GM23338 (cell line): ENCODE results near the gene CCNK. TPM values are rescaled to one million over a fixed set of nuclear protein-coding genes. Genes with fewer than 3 reads are reported as not detected.

ENCODE experiments used
- ATAC-seq: fragments of 200-7000 bp; cut with Tn5 transposase; 3 replicates; pipeline ENCODE4 v1.9.1; 2020
- DNase-seq: peaks from one replicate; pipeline ENCODE4 v3.0.0-alpha.2; 2015; ENCODE audit warnings: low spot score
- H2AFZ ChIP-seq: fragments of 200-600 bp; sonication (generic); 2 replicates; pipeline ENCODE4 v1.8.0; 2016; ENCODE audit warnings: antibody characterized with exemption, mild to moderate bottlenecking, moderate library complexity
- H3F3A ChIP-seq: fragments of 200-600 bp; sonication (generic); replicated peaks from 2 replicates; pipeline ENCODE4 v1.8.0; 2017; ENCODE audit warnings: antibody characterized with exemption, mixed run types, low read depth
- H3K27ac ChIP-seq: fragments of 200-600 bp; sonication (generic); 2 replicates; pipeline ENCODE4 v1.6.1; 2016; ENCODE audit warnings: low read depth
- H3K27me3 ChIP-seq: fragments of 200-600 bp; sonication (generic); 2 replicates; pipeline ENCODE4 v1.8.0; 2016; ENCODE audit warnings: mild to moderate bottlenecking, mixed run types, moderate library complexity; ENCODE audit not compliant: insufficient read depth
- H3K36me3 ChIP-seq: fragments of 200-600 bp; sonication (generic); 2 replicates; pipeline ENCODE4 v1.8.0; 2016; ENCODE audit warnings: mild to moderate bottlenecking; ENCODE audit not compliant: insufficient read depth
- H3K4me1 ChIP-seq: fragments of 200-600 bp; sonication (generic); 2 replicates; pipeline ENCODE4 v1.8.0; 2016; ENCODE audit warnings: mild to moderate bottlenecking, moderate library complexity; ENCODE audit not compliant: insufficient read depth
- H3K4me2 ChIP-seq: fragments of 200-600 bp; sonication (generic); 2 replicates; pipeline ENCODE4 v1.7.1; 2017; ENCODE audit warnings: mixed run types
- H3K4me3 ChIP-seq: fragments of 200-600 bp; sonication (generic); 2 replicates; pipeline ENCODE4 v1.6.1; 2016; ENCODE audit warnings: mixed run types
- H3K79me2 ChIP-seq: fragments of 200-600 bp; sonication (generic); replicated peaks from 2 replicates; pipeline ENCODE4 v1.8.0; 2017; ENCODE audit warnings: mild to moderate bottlenecking; ENCODE audit not compliant: insufficient read depth
- H3K9me2 ChIP-seq: fragments of 200-600 bp; sonication (generic); 2 replicates; pipeline ENCODE4 v1.8.0; 2017; ENCODE audit not compliant: insufficient read depth
- H4K20me1 ChIP-seq: fragments of 200-600 bp; sonication (generic); replicated peaks from 2 replicates; pipeline ENCODE4 v1.8.0; 2017; ENCODE audit warnings: mild to moderate bottlenecking; ENCODE audit not compliant: insufficient read depth
- H3K27ac Mint-ChIP-seq: 2 replicates; pipeline ENCODE4 v1.8.0; 2020; ENCODE audit warnings: inconsistent platforms, mild to moderate bottlenecking, moderate library complexity, mixed read lengths
- H3K27me3 Mint-ChIP-seq: 3 replicates; pipeline ENCODE4 v1.8.0; 2022; ENCODE audit warnings: low read depth, mild to moderate bottlenecking, moderate library complexity, mixed read lengths, inconsistent platforms; ENCODE audit not compliant: insufficient read depth, poor library complexity
- H3K36me3 Mint-ChIP-seq: 3 replicates; pipeline ENCODE4 v1.8.0; 2021; ENCODE audit warnings: low read depth, mild to moderate bottlenecking, inconsistent platforms, moderate library complexity, mixed read lengths
- H3K4me1 Mint-ChIP-seq: 3 replicates; pipeline ENCODE4 v1.8.0; 2020; ENCODE audit warnings: mild to moderate bottlenecking, inconsistent platforms, mixed read lengths
- H3K4me3 Mint-ChIP-seq: 3 replicates; pipeline ENCODE4 v1.8.0; 2021; ENCODE audit warnings: moderate library complexity, mild to moderate bottlenecking, inconsistent platforms, mixed read lengths
- H3K9me3 Mint-ChIP-seq: 3 replicates; pipeline ENCODE4 v1.8.0; 2020; ENCODE audit warnings: moderate library complexity, mild to moderate bottlenecking, inconsistent platforms, mixed read lengths
- CREB1 ChIP-seq: fragments of 250-450 bp; sonication (Bioruptor Pico); IDR thresholded peaks from 2 replicates; pipeline ENCODE4 v1.5.0; 2020; ENCODE audit warnings: low read depth, mild to moderate bottlenecking, moderate library complexity
- CTCF ChIP-seq, 2 experiments: fragments of 200-600 bp in 1 of 2; sonication (generic) in 1 of 2; conservative IDR thresholded peaks; 2 replicates each; pipeline versions ENCODE4 v1.5.1 to v1.6.1; 2016 to 2017; ENCODE audit warnings: antibody characterized with exemption in 2 of 2, low read depth in 2 of 2, mild to moderate bottlenecking in 2 of 2, moderate library complexity in 1 of 2
- EZH2phosphoT487 ChIP-seq: fragments of 200-600 bp; sonication (generic); IDR thresholded peaks from one replicate; pipeline ENCODE4 v1.8.1; 2018; ENCODE audit warnings: antibody characterized with exemption; ENCODE audit not compliant: unreplicated experiment
- POLR2AphosphoS5 ChIP-seq: IDR thresholded peaks from 2 replicates; pipeline ENCODE4 v1.6.1; 2016; ENCODE audit warnings: antibody characterized with exemption, low read depth
- STAT1 ChIP-seq: IDR thresholded peaks from one replicate; pipeline ENCODE4 v1.6.1; 2016; ENCODE audit warnings: antibody characterized with exemption; ENCODE audit not compliant: unreplicated experiment
- ZNF114 ChIP-seq: fragments of 250-450 bp; sonication (Bioruptor Pico); IDR thresholded peaks from 2 replicates; pipeline ENCODE4 v1.5.0; 2020; ENCODE audit warnings: mild to moderate bottlenecking, moderate library complexity
- ZNF462 ChIP-seq: fragments of 250-450 bp; sonication (Bioruptor Pico); IDR thresholded peaks from 2 replicates; pipeline ENCODE4 v1.5.0; 2020; ENCODE audit warnings: mild to moderate bottlenecking, moderate library complexity
- polyA plus RNA-seq: library from polyadenylated mRNA; unstranded; fragments of >200 nt; fragmentation: Nextera tagmentation; extraction: Ambion mirVana; gene quantifications from 2 replicates; pipeline ENCODE4 v1.2.1, GENCODE V29; 2016
- total RNA-seq: library from RNA; depleted of rRNA; stranded (reverse); fragments of >200 nt; shearing (Covaris generic); gene quantifications from 2 replicates; pipeline ENCODE4 v1.2.3, GENCODE V29; 2014

CCNK gene
- total and polyA plus RNA-seq, 2 experiments from 2014 or later: 54.0 to 60.6 TPM

- DNase-seq (no peak), ATAC-seq (no peak)
- peaks cover 8% of the 10 kb centered on the region; the same call in 1 of the 2 replicates for H3K36me3 ChIP-seq
- TF ChIP-seq CTCF (conservative IDR thresholded peaks at IDR 0.05; ENCODE audit: low read depth in 2 of 2): no peak
- no peak for TF ChIP-seq POLR2AphosphoS5
- TF ChIP-seq CREB1 (CRISPR knock-in tag): no peak
- no peak for TF ChIP-seq STAT1
- TF ChIP-seq EZH2phosphoT487: no peak
- no peak for TF ChIP-seq ZNF114 (CRISPR knock-in tag)
- TF ChIP-seq ZNF462 (CRISPR knock-in tag): no peak
- no peaks in the 10 kb centered on the region for H3K79me2 ChIP-seq
- H3K4me2 ChIP-seq: no peak overlapping the region
- peaks cover 17% of the 10 kb centered on the region for H3K4me1 Mint-ChIP-seq
- H3F3A ChIP-seq: peaks cover 7% of the 10 kb centered on the region; the same call in 1 of the 2 replicates
- H3K4me3 ChIP-seq: no peak overlapping the region
- peaks cover 32% of the 10 kb centered on the region for H3K36me3 Mint-ChIP-seq
- H3K4me1 ChIP-seq: peaks cover 6% of the 10 kb centered on the region
- H3K27ac Mint-ChIP-seq: no peak overlapping the region
- no peak overlapping the region for H2AFZ ChIP-seq
- H3K27me3 ChIP-seq: no peaks in the 10 kb centered on the region
- H4K20me1 ChIP-seq: no peaks in the 10 kb centered on the region; the same call in 1 of the 2 replicates
- no peak overlapping the region for H3K27ac ChIP-seq
- no peaks in the 10 kb centered on the region for H3K9me2 ChIP-seq
- peaks cover 9% of the 10 kb centered on the region for H3K27me3 Mint-ChIP-seq
- H3K4me3 Mint-ChIP-seq: no peak overlapping the region
- no peaks in the 10 kb centered on the region for H3K9me3 Mint-ChIP-seq
Measured at GRCh38 chr14:99512110-99512449, 30.9 kb downstream of the CCNK start.
